IMR-90 (cell line): ENCODE measurements around the gene MCF2L. TPM values are rescaled to one million over a fixed set of nuclear protein-coding genes. Genes with fewer than 3 reads are reported as not detected.

Source experiments
- ATAC-seq: fragments of 200-7000 bp; cut with Tn5 transposase; 2 replicates; pipeline ENCODE4 v1.9.1; 2020; ENCODE audit warnings: low read depth, mild to moderate bottlenecking, moderate library complexity
- BruUV-seq: library from RNA; stranded (reverse); fragments of 400-500 nt; replicated peaks from 2 replicates; lab custom pipeline; 2021; lab: Mats Ljungman, UMichigan
- CTCF ChIA-PET: fragments of 300-600 bp; formaldehyde crosslinking; extraction: SDS; loops from one replicate; lab custom pipeline; 2021; ENCODE audit warnings: antibody characterized with exemption; lab: Yijun Ruan, JAX
- POLR2A ChIA-PET: fragments of 300-600 bp; sonication (Branson Sonifier 250); formaldehyde crosslinking; loops from one replicate; lab custom pipeline; 2022; ENCODE audit warnings: antibody characterized with exemption; ENCODE audit not compliant: unreplicated experiment; lab: Charles Lee
- DNase-seq: peaks from one replicate; pipeline ENCODE4 v3.0.0; 2013
- H2AFZ ChIP-seq: replicated peaks from 2 replicates; pipeline ENCODE3; 2013; ENCODE audit warnings: low read length, mild to moderate bottlenecking; ENCODE audit not compliant: poor library complexity
- H2AK5ac ChIP-seq: 2 replicates; pipeline ENCODE4 v1.6.1; 2013; ENCODE audit warnings: low read depth, low read length, inconsistent platforms
- H2AK9ac ChIP-seq: replicated peaks from 2 replicates; pipeline ENCODE3; 2013; ENCODE audit warnings: mild to moderate bottlenecking, low read depth, low read length, moderate library complexity; ENCODE audit not compliant: poor library complexity
- H2BK120ac ChIP-seq: 2 replicates; pipeline ENCODE4 v1.6.1; 2013; ENCODE audit warnings: low read depth, low read length, inconsistent platforms
- H2BK15ac ChIP-seq: 3 replicates; pipeline ENCODE4 v1.6.1; 2013; ENCODE audit warnings: low read depth, low read length, inconsistent platforms
- H2BK20ac ChIP-seq: 2 replicates; pipeline ENCODE4 v1.6.1; 2013; ENCODE audit warnings: low read depth, mild to moderate bottlenecking, inconsistent platforms, low read length, moderate library complexity
- H2BK5ac ChIP-seq: 2 replicates; pipeline ENCODE4 v1.6.1; 2013; ENCODE audit warnings: mild to moderate bottlenecking, low read depth, low read length, inconsistent platforms; ENCODE audit not compliant: poor library complexity, severe bottlenecking
- H3K14ac ChIP-seq: replicated peaks from 2 replicates; pipeline ENCODE4 v1.6.1; 2013; ENCODE audit warnings: low read depth, low read length, inconsistent platforms
- H3K18ac ChIP-seq: 2 replicates; pipeline ENCODE4 v1.6.1; 2013; ENCODE audit warnings: low read depth, low read length, control low read depth
- H3K23ac ChIP-seq: 2 replicates; pipeline ENCODE4 v1.6.1; 2013; ENCODE audit warnings: low read depth, low read length, inconsistent platforms
- H3K27ac ChIP-seq: 2 replicates; pipeline ENCODE4 v1.5.1; 2013; ENCODE audit warnings: mild to moderate bottlenecking, control low read depth, low read length; ENCODE audit not compliant: insufficient read depth
- H3K27me3 ChIP-seq: 2 replicates; pipeline ENCODE4 v1.6.1; 2013; ENCODE audit warnings: low read length; ENCODE audit not compliant: control insufficient read depth, insufficient read depth
- H3K36me3 ChIP-seq: 2 replicates; pipeline ENCODE4 v1.6.1; 2013; ENCODE audit warnings: low read length, mixed read lengths; ENCODE audit not compliant: control insufficient read depth, insufficient read depth
- H3K4ac ChIP-seq: 2 replicates; pipeline ENCODE4 v1.6.1; 2013; ENCODE audit warnings: low read depth, low read length, inconsistent platforms
- H3K4me1 ChIP-seq: 2 replicates; pipeline ENCODE4 v1.6.1; 2013; ENCODE audit warnings: low read length, mixed read lengths; ENCODE audit not compliant: control insufficient read depth, insufficient read depth
- H3K4me2 ChIP-seq: 2 replicates; pipeline ENCODE4 v1.6.1; 2013; ENCODE audit warnings: low read depth, mild to moderate bottlenecking, control low read depth, low read length, moderate library complexity
- H3K4me3 ChIP-seq: 2 replicates; pipeline ENCODE4 v1.5.1; 2013; ENCODE audit warnings: low read depth, mild to moderate bottlenecking, control low read depth, low read length, moderate library complexity; ENCODE audit not compliant: insufficient read depth
- H3K56ac ChIP-seq: 2 replicates; pipeline ENCODE4 v1.6.1; 2013; ENCODE audit warnings: low read length, inconsistent platforms; ENCODE audit not compliant: insufficient read depth; ENCODE audit errors: extremely low read depth
- H3K79me1 ChIP-seq, 2 experiments: 2 replicates each; pipeline ENCODE4 v1.6.1; 2013; ENCODE audit warnings: low read length in 2 of 2, inconsistent platforms in 1 of 2, low read depth in 1 of 2
- H3K9ac ChIP-seq: 2 replicates; pipeline ENCODE4 v1.6.1; 2013; ENCODE audit warnings: low read depth, low read length, control low read depth
- H3K9me1 ChIP-seq: 2 replicates; pipeline ENCODE4 v1.6.1; 2013; ENCODE audit warnings: low read length, inconsistent platforms; ENCODE audit not compliant: insufficient read depth
- H3K9me3 ChIP-seq: 2 replicates; pipeline ENCODE4 v1.6.1; 2013; ENCODE audit warnings: low read length; ENCODE audit not compliant: control insufficient read depth, insufficient read depth
- H4K20me1 ChIP-seq: 2 replicates; pipeline ENCODE4 v1.6.1; 2013; ENCODE audit warnings: low read length, inconsistent platforms; ENCODE audit not compliant: insufficient read depth
- H4K5ac ChIP-seq: 2 replicates; pipeline ENCODE4 v1.6.1; 2013; ENCODE audit warnings: mild to moderate bottlenecking, low read depth, low read length, control low read depth
- H4K8ac ChIP-seq, 2 experiments: 2 replicates each; pipeline ENCODE4 v1.6.1; 2013; ENCODE audit warnings: low read depth in 2 of 2, low read length in 2 of 2, control low read depth in 1 of 2, inconsistent platforms in 1 of 2
- H4K91ac ChIP-seq: 2 replicates; pipeline ENCODE4 v1.6.1; 2013; ENCODE audit warnings: low read depth, low read length, inconsistent platforms; ENCODE audit not compliant: insufficient read depth
- BHLHE40 ChIP-seq: fragments of 150-350 bp; IDR thresholded peaks from 2 replicates; pipeline ENCODE4 v1.6.1; 2016; ENCODE audit warnings: mild to moderate bottlenecking, low read depth, low read length
- CHD1 ChIP-seq: IDR thresholded peaks from 2 replicates; pipeline ENCODE4 v1.6.1; 2012; ENCODE audit warnings: low read depth, low read length, improper control_type of control experiment
- FOS ChIP-seq: fragments of 150-350 bp; IDR thresholded peaks from 2 replicates; pipeline ENCODE4 v1.6.1; 2016; ENCODE audit warnings: low read depth, low read length
- MAFK ChIP-seq: IDR thresholded peaks from 2 replicates; pipeline ENCODE4 v1.6.1; 2012; ENCODE audit warnings: low read depth, low read length, improper control_type of control experiment
- MXI1 ChIP-seq: IDR thresholded peaks from 2 replicates; pipeline ENCODE4 v1.6.1; 2012; ENCODE audit warnings: low read depth, mild to moderate bottlenecking, low read length, moderate library complexity, borderline replicate concordance
- WGBS, 2 experiments: methylation state at CpG; one replicate each; pipeline versions ENCODE4 v1.1.5 to v1.1.7; 2013; ENCODE audit warnings: missing lambda C conversion rate in 2 of 2; ENCODE audit not compliant: insufficient read length in 1 of 2; ENCODE audit errors: extremely low coverage in 2 of 2; 5-methylcytosine and 5-hydroxymethylcytosine counted together
- dilution Hi-C: fragments of 300-500 bp; cut with HindIII; formaldehyde crosslinking; loops from one replicate; pipeline ENCODE4 v1.14.3; 2018; ENCODE audit warnings: low sequenced_read_pairs; ENCODE audit not compliant: unreplicated experiment
- in situ Hi-C: fragments of 300-500 bp; cut with MboI; formaldehyde crosslinking; loops from 3 replicates; pipeline ENCODE4 v1.14.3; 2019; ENCODE audit warnings: low sequenced_read_pairs, inconsistent platforms, mixed read lengths
- intact Hi-C: fragments of 100-400 bp; cut with micrococcal nuclease; formaldehyde crosslinking; loops from 2 replicates; pipeline ENCODE4 v1.10.0; 2022
- polyA plus RNA-seq, 3 experiments: library from polyadenylated mRNA; depleted of rRNA; stranded (reverse); fragments of >200 nt; gene quantifications; 2 replicates each; pipeline ENCODE4 v1.2.3, GENCODE V29; 2012; ENCODE audit warnings: low replicate concordance in 1 of 3
- total RNA-seq: library from RNA; depleted of rRNA; stranded (reverse); fragments of >200 nt; gene quantifications from 2 replicates; pipeline ENCODE4 v1.2.3, GENCODE V29; 2012
- TF ChIP-seq, protein P1 (sequence below): conservative IDR thresholded peaks from 2 replicates; pipeline ENCODE4 v1.5.1; 2012; ENCODE audit warnings: mild to moderate bottlenecking, low read depth, low read length, improper control_type of control experiment
- TF ChIP-seq, protein P2 (sequence below): fragments of 150-350 bp; IDR thresholded peaks from 2 replicates; pipeline ENCODE4 v1.6.1; 2017; ENCODE audit warnings: mild to moderate bottlenecking, antibody characterized with exemption, low read length, low read depth
- TF ChIP-seq, protein P3 (sequence below): fragments of 150-350 bp; IDR thresholded peaks from 2 replicates; pipeline ENCODE4 v1.6.1; 2016; ENCODE audit warnings: low read depth, mild to moderate bottlenecking, low read length, moderate library complexity, borderline replicate concordance

MCF2L gene
- total and polyA plus RNA-seq, 2 of the 4 experiments (the other 2 are of a cell fraction), result 0.18 TPM; not detected in 1

DNA sequence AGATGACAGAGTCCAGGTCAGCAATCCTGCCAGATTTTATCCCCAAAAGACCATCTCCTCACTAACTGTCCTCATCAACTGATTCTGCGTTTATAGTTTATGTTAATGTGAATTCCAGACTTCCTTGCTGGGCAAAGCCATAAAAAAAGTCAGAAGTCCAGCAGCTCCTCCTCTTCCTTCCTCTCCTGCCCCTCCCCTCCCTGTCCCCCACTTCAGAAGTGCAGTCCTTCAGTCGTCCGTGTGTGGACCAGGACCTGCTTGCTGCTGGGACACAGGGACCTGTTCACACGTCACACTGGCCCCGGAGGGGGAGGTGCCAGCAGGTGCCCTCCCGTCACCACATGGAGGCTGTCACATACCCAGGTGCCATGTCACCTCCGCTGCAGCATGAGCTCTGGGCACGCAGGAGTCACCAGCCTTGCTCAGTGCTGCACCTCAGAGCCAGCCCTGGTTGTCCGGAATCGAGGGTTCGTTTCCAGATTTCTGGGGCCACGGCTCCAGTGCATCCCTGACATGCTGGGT lies 4.0 kb upstream of the MCF2L start:
- DNase-seq, result no peak
- no peak overlapping the region for H3K4me3 ChIP-seq
- no peak overlapping the region for H2BK120ac ChIP-seq
- no peak overlapping the region for H3K14ac ChIP-seq
- no peak overlapping the region for H3K18ac ChIP-seq
- no TSS peak for BruUV-seq
- H3K4me1 ChIP-seq, result no peaks in the 10 kb centered on the region
- H4K8ac ChIP-seq, result no peak overlapping the region
- TF ChIP-seq BHLHE40, result no peak
- TF ChIP-seq, protein P1, sequence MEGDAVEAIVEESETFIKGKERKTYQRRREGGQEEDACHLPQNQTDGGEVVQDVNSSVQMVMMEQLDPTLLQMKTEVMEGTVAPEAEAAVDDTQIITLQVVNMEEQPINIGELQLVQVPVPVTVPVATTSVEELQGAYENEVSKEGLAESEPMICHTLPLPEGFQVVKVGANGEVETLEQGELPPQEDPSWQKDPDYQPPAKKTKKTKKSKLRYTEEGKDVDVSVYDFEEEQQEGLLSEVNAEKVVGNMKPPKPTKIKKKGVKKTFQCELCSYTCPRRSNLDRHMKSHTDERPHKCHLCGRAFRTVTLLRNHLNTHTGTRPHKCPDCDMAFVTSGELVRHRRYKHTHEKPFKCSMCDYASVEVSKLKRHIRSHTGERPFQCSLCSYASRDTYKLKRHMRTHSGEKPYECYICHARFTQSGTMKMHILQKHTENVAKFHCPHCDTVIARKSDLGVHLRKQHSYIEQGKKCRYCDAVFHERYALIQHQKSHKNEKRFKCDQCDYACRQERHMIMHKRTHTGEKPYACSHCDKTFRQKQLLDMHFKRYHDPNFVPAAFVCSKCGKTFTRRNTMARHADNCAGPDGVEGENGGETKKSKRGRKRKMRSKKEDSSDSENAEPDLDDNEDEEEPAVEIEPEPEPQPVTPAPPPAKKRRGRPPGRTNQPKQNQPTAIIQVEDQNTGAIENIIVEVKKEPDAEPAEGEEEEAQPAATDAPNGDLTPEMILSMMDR, result no peak
- TF ChIP-seq, protein P2, sequence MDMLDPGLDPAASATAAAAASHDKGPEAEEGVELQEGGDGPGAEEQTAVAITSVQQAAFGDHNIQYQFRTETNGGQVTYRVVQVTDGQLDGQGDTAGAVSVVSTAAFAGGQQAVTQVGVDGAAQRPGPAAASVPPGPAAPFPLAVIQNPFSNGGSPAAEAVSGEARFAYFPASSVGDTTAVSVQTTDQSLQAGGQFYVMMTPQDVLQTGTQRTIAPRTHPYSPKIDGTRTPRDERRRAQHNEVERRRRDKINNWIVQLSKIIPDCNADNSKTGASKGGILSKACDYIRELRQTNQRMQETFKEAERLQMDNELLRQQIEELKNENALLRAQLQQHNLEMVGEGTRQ, result no peak
- no peak for TF ChIP-seq MXI1
- TF ChIP-seq, protein P3, sequence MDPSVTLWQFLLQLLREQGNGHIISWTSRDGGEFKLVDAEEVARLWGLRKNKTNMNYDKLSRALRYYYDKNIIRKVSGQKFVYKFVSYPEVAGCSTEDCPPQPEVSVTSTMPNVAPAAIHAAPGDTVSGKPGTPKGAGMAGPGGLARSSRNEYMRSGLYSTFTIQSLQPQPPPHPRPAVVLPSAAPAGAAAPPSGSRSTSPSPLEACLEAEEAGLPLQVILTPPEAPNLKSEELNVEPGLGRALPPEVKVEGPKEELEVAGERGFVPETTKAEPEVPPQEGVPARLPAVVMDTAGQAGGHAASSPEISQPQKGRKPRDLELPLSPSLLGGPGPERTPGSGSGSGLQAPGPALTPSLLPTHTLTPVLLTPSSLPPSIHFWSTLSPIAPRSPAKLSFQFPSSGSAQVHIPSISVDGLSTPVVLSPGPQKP, result no peak
- no peak for TF ChIP-seq CHD1
- TF ChIP-seq MAFK, result no peak
- TF ChIP-seq FOS, result no peak
- no peaks in the 10 kb centered on the region for H3K9me3 ChIP-seq
- no peak overlapping the region for H2BK5ac ChIP-seq
- in situ Hi-C loops, result no loop called here
- no peaks in the 10 kb centered on the region for H3K36me3 ChIP-seq
- no peak overlapping the region for H3K9ac ChIP-seq
- no peak overlapping the region for H4K91ac ChIP-seq
- intact Hi-C loops, result no loop called here
- H3K4me2 ChIP-seq, result no peak overlapping the region
- H2AK5ac ChIP-seq, result no peak overlapping the region
- ATAC-seq, result no peak
- H3K9me1 ChIP-seq, result no peaks in the 10 kb centered on the region
- no peaks in the 10 kb centered on the region for H3K79me1 ChIP-seq
- H3K27ac ChIP-seq, result no peak overlapping the region
- CTCF ChIA-PET, result no interaction called here
- dilution Hi-C loops, result no loop called here
- no peak overlapping the region for H2BK15ac ChIP-seq
- H3K56ac ChIP-seq, result no peak overlapping the region
- H2AFZ ChIP-seq, result no peak overlapping the region
- H4K5ac ChIP-seq, result no peak overlapping the region
- 82% methylated on average over 3 of the region's 12 CpGs; no CpG with 5 or more reads in 1 of the 2 experiments for WGBS, 2 experiments
- H3K23ac ChIP-seq, result no peak overlapping the region
- POLR2A ChIA-PET, result no interaction called here
- peaks cover 67% of the 10 kb centered on the region for H3K27me3 ChIP-seq
- H2BK20ac ChIP-seq, result no peak overlapping the region
- no peaks in the 10 kb centered on the region for H4K20me1 ChIP-seq
- H2AK9ac ChIP-seq, result no peak overlapping the region
- no peak overlapping the region for H3K4ac ChIP-seq
